Endothelial cell (in vitro differentiated cells): ENCODE measurements around the gene ULBP3. TPM values are rescaled to one million over a fixed set of nuclear protein-coding genes. Genes with fewer than 3 reads are reported as not detected.
A peak's percentile ranks its signal among the peaks of the same experiment; 100 is the strongest.
"Not testable (repeated sequence)": the region's sequence is repeated elsewhere in the genome, so short reads cannot be mapped to it uniquely, and the experiment has no call there.

Experiments
- DNase-seq: peaks from one replicate; pipeline ENCODE4 v3.0.0; 2021; ENCODE audit warnings: low spot score
- H3K27ac Mint-ChIP-seq: one replicate; pipeline ENCODE4 v1.8.0; 2021; ENCODE audit warnings: mixed read lengths, inconsistent platforms; ENCODE audit not compliant: unreplicated experiment
- H3K27me3 Mint-ChIP-seq: one replicate; pipeline ENCODE4 v1.8.0; 2021; ENCODE audit warnings: mild to moderate bottlenecking, moderate library complexity, mixed read lengths, inconsistent platforms; ENCODE audit not compliant: unreplicated experiment
- H3K36me3 Mint-ChIP-seq: one replicate; pipeline ENCODE4 v1.8.0; 2021; ENCODE audit warnings: mild to moderate bottlenecking, low read depth, mixed read lengths, inconsistent platforms; ENCODE audit not compliant: unreplicated experiment
- H3K4me1 Mint-ChIP-seq: one replicate; pipeline ENCODE4 v1.8.0; 2021; ENCODE audit warnings: mild to moderate bottlenecking, mixed read lengths, inconsistent platforms; ENCODE audit not compliant: unreplicated experiment
- H3K4me3 Mint-ChIP-seq: one replicate; pipeline ENCODE4 v1.8.0; 2021; ENCODE audit warnings: mild to moderate bottlenecking, mixed read lengths, inconsistent platforms; ENCODE audit not compliant: unreplicated experiment
- H3K9me3 Mint-ChIP-seq: one replicate; pipeline ENCODE4 v1.8.0; 2021; ENCODE audit warnings: mixed read lengths, inconsistent platforms; ENCODE audit not compliant: unreplicated experiment
- total RNA-seq: library from RNA; stranded (reverse); fragmentation: NEBNext Ultra II Directional; extraction: Animal tissue kit (Norgen Biotek cat#: 25700); gene quantifications from one replicate; pipeline ENCODE4 v1.2.1, GENCODE V29; 2021; ENCODE audit not compliant: unreplicated experiment
- TF ChIP-seq, protein P1 (sequence below): fragments of 200-600 bp; sonication (generic); IDR thresholded peaks from one replicate; pipeline ENCODE4 v1.5.0; 2021; ENCODE audit warnings: antibody characterized with exemption; ENCODE audit not compliant: unreplicated experiment

The ULBP3 gene
- total RNA-seq, 1 donor from 2014 or later: 16.0 TPM

DNA sequence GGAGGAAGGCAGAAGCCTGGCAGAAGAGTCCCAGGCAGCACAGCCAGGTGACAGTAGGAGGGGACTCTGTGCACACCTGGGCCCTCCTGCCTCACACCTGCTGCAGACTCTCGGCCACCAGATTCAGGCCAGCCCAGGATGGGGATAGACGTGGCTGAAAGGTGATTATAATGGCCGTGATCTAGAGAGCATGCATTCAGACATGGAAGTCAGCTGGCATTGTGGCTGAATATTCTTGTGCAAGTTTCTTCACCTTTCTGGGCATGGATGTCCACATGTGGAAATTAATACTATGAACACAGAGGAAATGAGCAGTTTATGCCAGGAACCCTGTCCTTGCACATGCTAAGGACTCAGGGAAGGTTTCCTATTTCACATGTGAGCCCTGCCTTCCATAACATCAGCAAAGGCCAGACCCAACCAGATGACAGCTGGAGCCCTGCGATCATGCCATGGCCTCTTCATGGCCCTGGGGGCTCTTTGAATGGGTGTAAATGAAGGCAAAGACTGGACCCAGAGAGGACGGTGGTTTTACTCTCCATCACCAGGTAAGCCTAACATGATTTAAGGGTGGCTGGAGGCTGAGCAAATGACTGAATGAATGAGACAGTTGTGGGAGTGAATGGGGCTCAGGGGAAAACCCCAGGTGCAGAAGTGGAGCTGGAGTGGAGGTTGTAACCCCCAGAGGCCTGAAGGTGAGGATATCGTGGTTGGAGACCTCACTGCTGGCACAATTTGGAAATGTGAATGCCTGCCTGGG lies 40.9 kb downstream of the ULBP3 start:
- Mint-ChIP-seq H3K9me3 (no peaks in the 10 kb centered on the region), H3K4me3 (peak overlapping the region; percentile 31), H3K36me3 (no peaks in the 10 kb centered on the region), H3K4me1 (peaks cover 5% of the 10 kb centered on the region), H3K27ac (no peak overlapping the region), H3K27me3 (peaks cover 14% of the 10 kb centered on the region)
- no peak for DNase-seq
- TF ChIP-seq, protein P1, sequence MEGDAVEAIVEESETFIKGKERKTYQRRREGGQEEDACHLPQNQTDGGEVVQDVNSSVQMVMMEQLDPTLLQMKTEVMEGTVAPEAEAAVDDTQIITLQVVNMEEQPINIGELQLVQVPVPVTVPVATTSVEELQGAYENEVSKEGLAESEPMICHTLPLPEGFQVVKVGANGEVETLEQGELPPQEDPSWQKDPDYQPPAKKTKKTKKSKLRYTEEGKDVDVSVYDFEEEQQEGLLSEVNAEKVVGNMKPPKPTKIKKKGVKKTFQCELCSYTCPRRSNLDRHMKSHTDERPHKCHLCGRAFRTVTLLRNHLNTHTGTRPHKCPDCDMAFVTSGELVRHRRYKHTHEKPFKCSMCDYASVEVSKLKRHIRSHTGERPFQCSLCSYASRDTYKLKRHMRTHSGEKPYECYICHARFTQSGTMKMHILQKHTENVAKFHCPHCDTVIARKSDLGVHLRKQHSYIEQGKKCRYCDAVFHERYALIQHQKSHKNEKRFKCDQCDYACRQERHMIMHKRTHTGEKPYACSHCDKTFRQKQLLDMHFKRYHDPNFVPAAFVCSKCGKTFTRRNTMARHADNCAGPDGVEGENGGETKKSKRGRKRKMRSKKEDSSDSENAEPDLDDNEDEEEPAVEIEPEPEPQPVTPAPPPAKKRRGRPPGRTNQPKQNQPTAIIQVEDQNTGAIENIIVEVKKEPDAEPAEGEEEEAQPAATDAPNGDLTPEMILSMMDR: no peak

DNA sequence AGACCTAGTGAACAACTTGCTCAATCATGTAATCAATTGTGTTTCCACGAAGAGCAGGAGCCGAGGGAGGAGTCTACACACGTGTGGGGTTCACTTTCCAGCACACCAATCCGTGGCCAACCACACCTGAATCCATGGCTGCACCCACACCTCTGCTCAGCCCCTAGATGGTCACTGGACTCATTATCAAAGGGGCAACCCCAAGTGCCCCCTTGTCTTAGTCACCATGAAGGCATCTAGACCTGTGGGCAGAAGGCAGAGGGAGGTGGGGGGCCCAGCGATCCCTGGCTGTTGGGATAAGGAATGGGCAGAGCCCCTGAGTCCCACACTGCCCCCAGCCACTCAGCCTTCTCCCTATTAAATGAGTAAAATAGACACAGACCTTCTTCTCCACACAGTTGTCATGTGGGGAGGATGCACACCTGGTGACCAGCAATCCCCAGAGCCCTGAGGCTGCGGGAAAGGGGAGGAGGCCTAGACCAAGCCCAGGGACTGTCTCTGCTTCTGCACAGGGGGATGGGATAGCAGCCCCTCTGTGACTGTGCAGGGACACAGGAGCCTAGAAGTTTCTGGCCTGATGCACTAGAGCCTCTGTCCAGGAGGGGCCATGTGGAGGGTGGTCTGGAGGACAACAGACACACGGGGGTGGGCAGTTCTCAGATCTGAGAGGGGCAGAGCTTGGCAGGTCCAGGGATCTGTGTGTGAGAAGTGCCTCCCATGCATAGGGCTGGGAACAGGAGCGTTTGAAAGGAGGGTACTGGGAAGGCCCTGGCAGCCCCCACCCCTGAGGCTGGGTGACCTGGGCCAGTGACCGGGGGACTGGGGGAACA lies 41.7 kb downstream of the ULBP3 start:
- no peak overlapping the region for H3K27ac Mint-ChIP-seq

GRCh38 chr6:150025201-150025917 lies 43.6 kb downstream of the ULBP3 start, which contains the start of gene RAET1L:
Gene RAET1L, minus strand, starts transcription at chr6:150025532. Its CDS starts 61 bp downstream, at chr6:150025471.
- Mint-ChIP-seq H3K27me3 (peaks cover 14% of the 10 kb centered on the region), H3K4me3 (no peak within 1 kb of the TSS), H3K27ac (no peak within 1 kb of the TSS), H3K9me3 (no peaks in the 10 kb centered on the region), H3K4me1 (peaks cover 2% of the 10 kb centered on the region), H3K36me3 (no peaks in the 10 kb centered on the region)
- DNase-seq: no peak
- TF ChIP-seq, protein P1: no peak

More for the DNA sequence above, 41.7 kb downstream of the ULBP3 start:
- TF ChIP-seq, protein P1: no peak
- H3K4me1 Mint-ChIP-seq: peaks cover 2% of the 10 kb centered on the region
- no peaks in the 10 kb centered on the region for H3K9me3 Mint-ChIP-seq
- H3K4me3 Mint-ChIP-seq: no peak overlapping the region
- H3K36me3 Mint-ChIP-seq: no peaks in the 10 kb centered on the region
- peaks cover 14% of the 10 kb centered on the region for H3K27me3 Mint-ChIP-seq
- DNase-seq: no peak

GRCh38 chr6:150024646-150025155 lies 44.2 kb downstream of the ULBP3 start:
- DNase-seq: no peak
- Mint-ChIP-seq H3K36me3 (no peaks in the 10 kb centered on the region), H3K4me1 (peaks cover 2% of the 10 kb centered on the region), H3K27me3 (peaks cover 10% of the 10 kb centered on the region), H3K4me3 (no peak overlapping the region), H3K9me3 (no peaks in the 10 kb centered on the region), H3K27ac (no peak overlapping the region)
- TF ChIP-seq, protein P1: no peak

- not testable (repeated sequence) for H3K36me3 Mint-ChIP-seq, H3K4me3 Mint-ChIP-seq, DNase-seq, H3K27ac Mint-ChIP-seq, H3K9me3 Mint-ChIP-seq, H3K4me1 Mint-ChIP-seq, H3K27me3 Mint-ChIP-seq
Observed at GRCh38 chr6:150024021-150024420, 44.9 kb downstream of the ULBP3 start.

DNA sequence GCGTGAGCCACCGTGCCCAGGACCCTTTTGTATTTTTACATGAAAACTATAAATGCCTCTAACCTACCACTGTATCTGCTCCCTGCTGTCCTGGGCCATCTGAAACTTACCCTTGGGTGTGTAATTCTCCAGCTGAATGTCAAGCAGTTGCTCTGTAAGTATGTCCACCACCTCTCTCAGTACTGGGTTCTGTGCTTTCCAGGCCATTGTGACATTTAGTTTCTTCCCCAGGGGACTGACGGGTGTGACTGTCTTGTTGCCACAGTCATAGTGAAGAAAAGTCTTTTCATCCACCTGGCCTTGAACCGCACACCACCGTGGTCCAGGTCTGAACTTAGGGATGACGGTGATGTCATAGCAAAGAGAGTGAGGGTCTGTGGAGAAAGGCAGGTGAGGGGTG lies 47.1 kb downstream of the ULBP3 start:
- not testable (repeated sequence) for H3K27me3 Mint-ChIP-seq, H3K4me3 Mint-ChIP-seq, H3K4me1 Mint-ChIP-seq, H3K36me3 Mint-ChIP-seq, H3K27ac Mint-ChIP-seq, H3K9me3 Mint-ChIP-seq, DNase-seq
